HG03575 (cell line): ENCODE measurements around the gene SUFU.
"Not testable (repeated sequence)": the region's sequence is repeated elsewhere in the genome, so short reads cannot be mapped to it uniquely, and the experiment has no call there.

Source experiments
- ATAC-seq: cut with Tn5 transposase; IDR thresholded peaks from one replicate; pipeline ENCODE4 v1.9.1; 2021; ENCODE audit not compliant: unreplicated experiment, insufficient number of reproducible peaks, low FRiP score; ENCODE audit errors: extremely low read depth

Gene SUFU

GRCh38 chr10:102653060-102653459 lies 149.3 kb downstream of the SUFU start:
- ATAC-seq, result no peak

- no peak for ATAC-seq
Measured at GRCh38 chr10:102654566-102654965, 150.8 kb downstream of the SUFU start.

- ATAC-seq, result no peak
Measured at GRCh38 chr10:102654969-102655368, 151.2 kb downstream of the SUFU start.

- no peak for ATAC-seq
Measured at GRCh38 chr10:102656026-102656425, 152.3 kb downstream of the SUFU start.

GRCh38 chr10:102656791-102657371 lies 153.1 kb downstream of the SUFU start:
- no peak for ATAC-seq

- no peak for ATAC-seq
Measured at GRCh38 chr10:102657451-102657850, 153.7 kb downstream of the SUFU start.

GRCh38 chr10:102657984-102658724 lies 154.4 kb downstream of the SUFU start:
- no peak for ATAC-seq

- no peak for ATAC-seq
Measured at GRCh38 chr10:102658802-102659201, 155.0 kb downstream of the SUFU start.

- no peak for ATAC-seq
Measured at GRCh38 chr10:102660888-102661657, 157.3 kb downstream of the SUFU start.

GRCh38 chr10:102661658-102662028 lies 157.9 kb downstream of the SUFU start:
- ATAC-seq, result no peak

- ATAC-seq, result no peak
Measured at GRCh38 chr10:102665904-102666509, 162.2 kb downstream of the SUFU start.

- not testable (repeated sequence) for ATAC-seq
Measured at GRCh38 chr10:102667411-102667810, 163.6 kb downstream of the SUFU start.

GRCh38 chr10:102668326-102669107 lies 164.7 kb downstream of the SUFU start:
- ATAC-seq, result no peak

GRCh38 chr10:102669206-102670064 lies 165.7 kb downstream of the SUFU start:
- no peak for ATAC-seq

GRCh38 chr10:102670065-102670670 lies 166.4 kb downstream of the SUFU start:
- ATAC-seq, result no peak

- ATAC-seq, result no peak
Measured at GRCh38 chr10:102670871-102671434, 167.2 kb downstream of the SUFU start.

- no peak for ATAC-seq
Measured at GRCh38 chr10:102673236-102673818, 169.6 kb downstream of the SUFU start.
